ENCODE data around the gene PRSS2.

DNA sequence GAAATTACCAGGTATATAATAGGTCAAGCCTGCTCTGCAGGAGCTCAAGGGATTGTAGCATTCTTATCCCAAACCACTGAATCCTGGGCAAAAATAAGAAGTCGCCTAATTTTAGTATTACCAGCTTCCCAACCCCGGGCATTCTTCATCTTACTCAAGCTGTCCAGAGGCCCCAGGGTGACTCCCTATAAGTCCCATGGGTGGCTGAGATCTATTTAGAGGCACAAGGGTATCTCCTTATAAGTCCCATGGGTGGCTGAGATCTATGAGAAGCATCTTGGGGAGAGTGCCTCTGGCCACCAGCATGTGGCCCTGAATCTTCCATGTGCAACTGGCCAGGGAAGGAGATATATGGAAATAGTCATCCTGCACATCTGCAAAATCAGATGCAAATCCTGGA, 38.9 kb downstream of the PRSS2 start:
- TF ChIP-seq CTCF (IDR thresholded peaks at IDR 0.05) (no peak), POLR2AphosphoS5 (IDR thresholded peaks at IDR 0.05; ENCODE audit: low read depth, low read length) (no peak)
- TF ChIP-seq, protein P1, sequence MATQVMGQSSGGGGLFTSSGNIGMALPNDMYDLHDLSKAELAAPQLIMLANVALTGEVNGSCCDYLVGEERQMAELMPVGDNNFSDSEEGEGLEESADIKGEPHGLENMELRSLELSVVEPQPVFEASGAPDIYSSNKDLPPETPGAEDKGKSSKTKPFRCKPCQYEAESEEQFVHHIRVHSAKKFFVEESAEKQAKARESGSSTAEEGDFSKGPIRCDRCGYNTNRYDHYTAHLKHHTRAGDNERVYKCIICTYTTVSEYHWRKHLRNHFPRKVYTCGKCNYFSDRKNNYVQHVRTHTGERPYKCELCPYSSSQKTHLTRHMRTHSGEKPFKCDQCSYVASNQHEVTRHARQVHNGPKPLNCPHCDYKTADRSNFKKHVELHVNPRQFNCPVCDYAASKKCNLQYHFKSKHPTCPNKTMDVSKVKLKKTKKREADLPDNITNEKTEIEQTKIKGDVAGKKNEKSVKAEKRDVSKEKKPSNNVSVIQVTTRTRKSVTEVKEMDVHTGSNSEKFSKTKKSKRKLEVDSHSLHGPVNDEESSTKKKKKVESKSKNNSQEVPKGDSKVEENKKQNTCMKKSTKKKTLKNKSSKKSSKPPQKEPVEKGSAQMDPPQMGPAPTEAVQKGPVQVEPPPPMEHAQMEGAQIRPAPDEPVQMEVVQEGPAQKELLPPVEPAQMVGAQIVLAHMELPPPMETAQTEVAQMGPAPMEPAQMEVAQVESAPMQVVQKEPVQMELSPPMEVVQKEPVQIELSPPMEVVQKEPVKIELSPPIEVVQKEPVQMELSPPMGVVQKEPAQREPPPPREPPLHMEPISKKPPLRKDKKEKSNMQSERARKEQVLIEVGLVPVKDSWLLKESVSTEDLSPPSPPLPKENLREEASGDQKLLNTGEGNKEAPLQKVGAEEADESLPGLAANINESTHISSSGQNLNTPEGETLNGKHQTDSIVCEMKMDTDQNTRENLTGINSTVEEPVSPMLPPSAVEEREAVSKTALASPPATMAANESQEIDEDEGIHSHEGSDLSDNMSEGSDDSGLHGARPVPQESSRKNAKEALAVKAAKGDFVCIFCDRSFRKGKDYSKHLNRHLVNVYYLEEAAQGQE (IDR thresholded peaks at IDR 0.05; ENCODE audit: insufficient read depth in 1 of 2, low read depth in 2 of 2, low read length in 1 of 2), result no peak
